Neural cell (in vitro differentiated cells): ENCODE results near the gene GAGE1.
"Not testable (repeated sequence)": the region's sequence is repeated elsewhere in the genome, so short reads cannot be mapped to it uniquely, and the experiment has no call there.

Source experiments
- EP300 ChIP-seq: fragments of 450-650 bp; conservative IDR thresholded peaks from 2 replicates; pipeline ENCODE4 v1.6.1; 2014; ENCODE audit warnings: antibody characterized with exemption, mild to moderate bottlenecking, moderate library complexity; ENCODE audit not compliant: poor library complexity, severe bottlenecking
- EZH2 ChIP-seq: fragments of 200-600, 300-800 bp; shearing (Covaris generic), sonication (generic); IDR thresholded peaks from 2 replicates; pipeline ENCODE4 v1.6.1; 2014; ENCODE audit warnings: antibody characterized with exemption, low read length, borderline replicate concordance, mild to moderate bottlenecking; ENCODE audit not compliant: insufficient read depth, poor library complexity, severe bottlenecking
- POLR2AphosphoS5 ChIP-seq: IDR thresholded peaks from 2 replicates; pipeline ENCODE4 v1.6.1; 2012
- TF ChIP-seq, protein P1 (sequence below): fragments of 450-650 bp; IDR thresholded peaks from 2 replicates; pipeline ENCODE4 v1.5.1; 2014; ENCODE audit warnings: antibody characterized with exemption, mild to moderate bottlenecking, moderate library complexity; ENCODE audit not compliant: poor library complexity, severe bottlenecking

DNA sequence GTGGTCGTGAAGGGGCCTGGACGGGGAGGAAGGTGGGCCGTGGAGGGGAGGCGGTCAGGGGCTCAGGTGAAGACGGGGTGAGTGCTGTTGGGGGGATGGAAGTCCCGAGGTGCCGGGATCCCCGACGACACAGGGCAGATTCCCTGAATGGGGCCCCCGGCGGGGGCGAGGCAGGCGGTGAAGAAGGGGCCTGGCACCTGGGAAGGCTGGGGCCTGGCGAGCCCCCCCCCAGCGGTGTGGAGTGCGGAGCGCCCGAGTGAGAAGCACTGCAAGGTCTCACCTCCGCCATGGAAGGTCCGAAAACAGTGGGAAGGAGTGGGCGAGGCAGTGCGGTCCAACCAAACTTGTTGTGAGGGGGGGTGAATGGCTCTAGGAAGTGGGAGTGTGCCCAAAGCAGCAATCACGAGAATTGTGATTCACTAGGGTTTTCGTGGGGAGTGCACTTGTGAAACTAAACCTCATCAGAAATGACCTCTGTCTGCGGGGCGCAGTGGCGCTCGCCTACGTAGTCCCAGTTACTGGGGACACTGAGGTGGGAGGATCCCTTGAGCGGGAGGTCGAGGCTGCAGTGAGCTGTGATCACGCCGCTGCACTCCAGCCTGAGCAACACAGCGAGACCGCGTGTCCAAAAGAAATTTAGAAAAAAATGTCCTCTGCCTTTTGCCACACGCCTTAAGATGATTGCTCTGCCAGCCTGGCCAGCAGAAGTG, 8.9 kb upstream of the GAGE1 start:
- not testable (repeated sequence) for TF ChIP-seq EZH2, EP300, POLR2AphosphoS5
- TF ChIP-seq, protein P1, sequence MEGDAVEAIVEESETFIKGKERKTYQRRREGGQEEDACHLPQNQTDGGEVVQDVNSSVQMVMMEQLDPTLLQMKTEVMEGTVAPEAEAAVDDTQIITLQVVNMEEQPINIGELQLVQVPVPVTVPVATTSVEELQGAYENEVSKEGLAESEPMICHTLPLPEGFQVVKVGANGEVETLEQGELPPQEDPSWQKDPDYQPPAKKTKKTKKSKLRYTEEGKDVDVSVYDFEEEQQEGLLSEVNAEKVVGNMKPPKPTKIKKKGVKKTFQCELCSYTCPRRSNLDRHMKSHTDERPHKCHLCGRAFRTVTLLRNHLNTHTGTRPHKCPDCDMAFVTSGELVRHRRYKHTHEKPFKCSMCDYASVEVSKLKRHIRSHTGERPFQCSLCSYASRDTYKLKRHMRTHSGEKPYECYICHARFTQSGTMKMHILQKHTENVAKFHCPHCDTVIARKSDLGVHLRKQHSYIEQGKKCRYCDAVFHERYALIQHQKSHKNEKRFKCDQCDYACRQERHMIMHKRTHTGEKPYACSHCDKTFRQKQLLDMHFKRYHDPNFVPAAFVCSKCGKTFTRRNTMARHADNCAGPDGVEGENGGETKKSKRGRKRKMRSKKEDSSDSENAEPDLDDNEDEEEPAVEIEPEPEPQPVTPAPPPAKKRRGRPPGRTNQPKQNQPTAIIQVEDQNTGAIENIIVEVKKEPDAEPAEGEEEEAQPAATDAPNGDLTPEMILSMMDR, result not testable (repeated sequence)
